Liver (tissue), 3 donors: Measurements from ENCODE around the gene TMEM41A.

Source experiments
- CTCF ChIP-seq: fragments of 150-350 bp; IDR thresholded peaks from 2 replicates; pipeline ENCODE4 v1.5.1; 2017; ENCODE audit warnings: improper control_type of control experiment, low read depth, low read length; ENCODE audit not compliant: missing input control
- EGR1 ChIP-seq, 2 donors: IDR thresholded peaks; 2 replicates each; pipeline ENCODE4 v1.6.1; 2016 to 2018; ENCODE audit warnings: antibody characterized with exemption in 2 of 2, low read depth in 2 of 2
- JUND ChIP-seq, 2 donors: IDR thresholded peaks; 2 replicates each; pipeline ENCODE4 v1.6.1; 2016; ENCODE audit warnings: antibody characterized with exemption in 2 of 2
- RAD21 ChIP-seq, 2 donors: IDR thresholded peaks; 2 replicates each; pipeline ENCODE4 v1.6.1; 2016; ENCODE audit warnings: antibody characterized with exemption in 2 of 2, mild to moderate bottlenecking in 2 of 2
- REST ChIP-seq: IDR thresholded peaks from 2 replicates; pipeline ENCODE4 v1.6.1; 2016; ENCODE audit warnings: antibody characterized with exemption, mild to moderate bottlenecking
- TAF1 ChIP-seq: conservative IDR thresholded peaks from 2 replicates; pipeline ENCODE4 v1.6.1; 2016; ENCODE audit warnings: antibody characterized with exemption, mild to moderate bottlenecking
- donor health status: healthy.
- donor health status: healthy.

DNA sequence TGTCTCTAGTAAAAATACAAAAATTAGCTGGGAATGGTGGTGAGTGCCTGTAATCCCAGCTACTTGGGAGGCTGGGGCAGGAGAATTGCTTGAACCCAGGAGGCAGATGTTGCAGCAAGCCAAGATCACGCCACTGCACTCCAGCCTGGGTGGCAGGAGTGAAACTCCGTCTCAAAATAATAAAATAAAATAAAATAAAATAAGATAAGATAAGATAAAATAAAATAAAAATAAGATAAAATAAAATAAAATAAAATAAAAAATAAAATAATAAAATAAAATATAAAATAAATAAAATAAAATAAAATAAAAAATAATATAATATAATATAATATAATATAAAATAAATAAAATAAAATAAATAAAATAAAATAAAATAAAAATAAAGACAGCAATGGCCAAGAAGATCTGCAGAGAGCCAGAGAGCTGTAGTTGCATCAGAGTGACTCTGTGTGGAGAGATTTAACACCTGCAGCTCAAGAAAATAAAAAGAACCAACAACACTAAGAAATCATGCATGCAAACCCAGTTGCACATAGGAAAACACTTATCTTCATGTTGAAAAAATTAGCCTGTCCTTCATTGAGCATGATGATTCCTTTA lies 27.6 kb upstream of the TMEM41A start:
- TF ChIP-seq CTCF, result no peak
- TF ChIP-seq EGR1 (IDR thresholded peaks at IDR 0.05; ENCODE audit: low read depth in 2 of 2), result no peak
- TF ChIP-seq RAD21 (IDR thresholded peaks at IDR 0.05), result no peak
- TF ChIP-seq JUND (IDR thresholded peaks at IDR 0.05), result no peak
- TF ChIP-seq REST, result no peak
- TF ChIP-seq TAF1, result no peak
